Stimulated activated CD4-positive, alpha-beta T cell treated with anti-CD3 and anti-CD28 coated beads, Interleukin-1b, Interleukin-23, amount 100 ng/mL, for 48 hours (primary cell): ENCODE data around the gene PRTFDC1.
A peak's percentile ranks its signal among the peaks of the same experiment; 100 is the strongest.

Source experiments
- DNase-seq: peaks from one replicate; pipeline ENCODE4 v3.0.0-alpha.2; 2020

Gene PRTFDC1

GRCh38 chr10:24834869-24835268 is 117.5 kb downstream of the PRTFDC1 start:
- DNase-seq = no peak

- DNase-seq = no peak
Observed at GRCh38 chr10:24826009-24826408, 126.4 kb downstream of the PRTFDC1 start.

- DNase-seq = no peak
Observed at GRCh38 chr10:24825551-24825950, 126.9 kb downstream of the PRTFDC1 start.

- DNase-seq = no peak
Observed at GRCh38 chr10:24824536-24824935, 127.9 kb downstream of the PRTFDC1 start.

- DNase-seq = peak; percentile 33
Observed at GRCh38 chr10:24824124-24824523, 128.3 kb downstream of the PRTFDC1 start.

GRCh38 chr10:24822590-24822989 is 129.8 kb downstream of the PRTFDC1 start:
- peak; percentile 44 for DNase-seq

GRCh38 chr10:24821986-24822385 is 130.4 kb downstream of the PRTFDC1 start:
- peak; percentile 22 for DNase-seq

GRCh38 chr10:24816868-24817396 is 135.5 kb downstream of the PRTFDC1 start:
- no peak for DNase-seq

GRCh38 chr10:24814568-24815313 is 137.7 kb downstream of the PRTFDC1 start:
- DNase-seq = no peak

GRCh38 chr10:24813856-24814255 is 138.6 kb downstream of the PRTFDC1 start:
- no peak for DNase-seq

- no peak for DNase-seq
Observed at GRCh38 chr10:24806262-24806661, 146.1 kb downstream of the PRTFDC1 start.

GRCh38 chr10:24804956-24805355 is 147.4 kb downstream of the PRTFDC1 start:
- DNase-seq = no peak

GRCh38 chr10:24804392-24804791 is 148.0 kb downstream of the PRTFDC1 start:
- no peak for DNase-seq

- no peak for DNase-seq
Observed at GRCh38 chr10:24802378-24802777, 150.0 kb downstream of the PRTFDC1 start.

- DNase-seq = no peak
Observed at GRCh38 chr10:24800861-24801260, 151.5 kb downstream of the PRTFDC1 start.
